GM10847 (cell line): ENCODE measurements around the gene TRIP4.

ENCODE experiments used
- POLR2A ChIP-seq: IDR thresholded peaks from 2 replicates; pipeline ENCODE4 v1.6.1; 2011; ENCODE audit not compliant: insufficient read length; ENCODE audit errors: extremely low read depth

Gene TRIP4

DNA sequence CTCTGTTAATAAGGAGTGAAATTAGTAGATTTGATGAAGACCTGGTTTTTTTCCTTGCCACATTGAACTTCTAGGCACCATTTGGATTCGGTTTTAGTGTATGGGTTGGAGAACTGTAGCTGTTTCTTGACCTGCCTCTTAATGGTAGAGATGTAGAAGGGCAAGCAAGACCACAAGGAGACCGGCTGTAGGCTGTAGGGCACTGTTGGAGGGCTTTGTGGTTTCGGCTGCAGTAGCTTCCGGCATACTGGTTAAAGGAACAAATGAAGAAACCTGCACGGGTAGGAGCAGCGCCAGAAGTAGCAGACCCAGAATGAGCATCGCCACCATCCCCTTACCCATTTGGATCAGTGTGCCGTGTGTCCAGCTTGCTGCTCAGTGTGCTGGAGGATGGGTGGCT is 14.3 kb upstream of the TRIP4 start:
- no peak for TF ChIP-seq POLR2A

- no peak for TF ChIP-seq POLR2A
Measured at GRCh38 chr15:64379216-64379960, 8.2 kb upstream of the TRIP4 start.

DNA sequence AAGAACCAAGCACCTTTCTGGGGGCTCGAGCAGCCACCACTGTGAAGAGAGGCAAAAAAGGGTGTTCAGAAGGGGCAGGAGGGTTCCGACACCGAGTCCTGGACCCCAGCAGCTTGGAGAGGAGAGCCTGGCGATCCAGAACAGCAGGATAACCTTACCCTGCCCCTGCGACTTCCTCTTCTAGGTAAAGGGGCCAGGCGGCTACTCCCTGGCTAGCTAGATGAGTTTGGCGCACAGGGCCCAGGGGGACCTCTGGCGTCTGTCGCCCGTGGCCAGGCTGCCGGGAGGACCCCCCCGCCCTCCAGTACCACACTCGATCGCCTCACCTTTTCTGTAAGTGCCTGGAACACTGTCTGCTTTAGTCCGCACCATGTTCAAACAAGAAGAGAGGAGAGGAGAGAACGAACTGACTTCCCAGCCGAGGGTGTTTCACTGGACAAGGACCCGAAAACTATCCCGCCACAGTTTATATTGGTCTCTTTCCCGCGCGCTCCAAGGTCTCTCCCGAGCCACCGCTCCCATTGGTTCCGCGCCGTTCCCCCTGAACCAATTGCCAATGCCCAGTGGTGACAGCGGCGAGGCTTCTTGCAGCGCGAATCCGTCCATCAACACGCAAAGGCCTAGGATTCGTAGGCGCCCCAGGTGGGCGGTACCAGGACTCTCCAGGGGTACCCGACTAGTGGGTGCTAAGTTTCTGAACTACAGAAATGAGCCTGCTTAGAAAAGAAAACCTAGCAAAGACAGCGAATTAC is 6.5 kb upstream of the TRIP4 start, which contains the start of gene PCLAF:
Gene PCLAF, minus strand, starts transcription at position 442 of the 752 bp plus-strand sequence. Its CDS starts 70 bp downstream, at position 372.
- peak; percentile 46 for TF ChIP-seq POLR2A

- TF ChIP-seq POLR2A, result no peak
Measured at GRCh38 chr15:64383760-64384159, 3.9 kb upstream of the TRIP4 start.

- TF ChIP-seq POLR2A, result no peak
Measured at GRCh38 chr15:64386291-64386690, 1.3 kb upstream of the TRIP4 start.

GRCh38 chr15:64389036-64389435 is 1.4 kb downstream of the TRIP4 start:
- no peak for TF ChIP-seq POLR2A

- no peak for TF ChIP-seq POLR2A
Measured at GRCh38 chr15:64396789-64397188, 9.2 kb downstream of the TRIP4 start.

GRCh38 chr15:64398575-64398974 is 10.9 kb downstream of the TRIP4 start:
- no peak for TF ChIP-seq POLR2A

- TF ChIP-seq POLR2A, result no peak
Measured at GRCh38 chr15:64400583-64400982, 12.9 kb downstream of the TRIP4 start.

DNA sequence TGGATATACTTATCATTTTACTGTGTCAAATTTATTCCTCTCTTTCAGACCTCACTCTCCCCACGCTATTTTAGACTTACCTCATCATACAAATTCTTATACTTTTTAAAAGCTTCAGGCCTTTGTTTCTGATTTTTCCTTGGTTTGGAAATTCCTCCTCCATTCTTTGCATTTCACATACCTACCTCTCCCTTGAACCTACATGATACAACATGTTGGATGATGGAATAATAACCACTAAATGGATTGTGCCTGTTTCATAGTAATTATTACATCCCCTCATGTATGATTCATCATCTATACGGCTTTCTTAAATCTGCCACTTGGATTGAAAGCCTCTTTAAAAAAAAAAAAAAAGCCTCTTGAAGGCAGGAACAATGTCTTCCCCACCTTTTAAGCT is 24.6 kb downstream of the TRIP4 start:
- TF ChIP-seq POLR2A, result no peak

DNA sequence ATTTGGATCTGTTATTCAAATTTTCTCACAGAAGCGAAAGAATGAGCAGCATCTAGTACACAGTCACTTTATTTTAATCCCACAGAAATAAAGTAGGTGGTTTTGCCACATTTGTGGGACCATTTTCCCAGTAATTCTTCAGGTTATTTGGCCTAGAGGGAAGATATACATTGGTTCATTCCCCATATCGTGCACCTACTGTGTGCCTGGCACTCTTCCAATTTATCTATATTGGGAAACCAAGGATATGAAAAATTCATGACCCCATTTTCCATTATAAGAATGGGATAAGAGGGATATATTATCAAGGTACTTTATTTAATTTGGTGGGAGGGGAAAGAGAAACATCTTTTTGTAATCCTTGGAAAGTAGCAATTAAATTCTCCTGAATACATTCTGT is 35.1 kb downstream of the TRIP4 start:
- TF ChIP-seq POLR2A, result no peak

DNA sequence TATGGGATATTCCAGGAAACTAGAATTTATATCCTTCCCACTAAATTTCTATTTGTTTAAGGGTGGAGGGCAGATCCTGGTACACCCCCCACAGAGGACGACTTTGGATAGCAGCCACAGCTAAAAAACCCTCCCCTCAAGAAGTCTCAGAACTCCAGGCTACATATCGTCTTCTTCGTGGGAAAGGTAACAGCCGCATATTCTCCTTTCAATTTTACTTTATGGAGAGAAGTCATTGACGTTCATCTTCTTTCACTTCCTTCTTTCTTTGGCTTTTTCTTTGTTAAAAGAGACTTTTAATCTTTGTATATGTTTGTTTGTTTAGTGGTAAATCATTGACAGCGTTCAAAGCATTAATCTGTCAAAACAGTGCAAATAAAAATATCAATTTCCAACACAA is 36.3 kb downstream of the TRIP4 start:
- TF ChIP-seq POLR2A, result no peak

GRCh38 chr15:64425221-64425620 is 37.6 kb downstream of the TRIP4 start:
- no peak for TF ChIP-seq POLR2A

DNA sequence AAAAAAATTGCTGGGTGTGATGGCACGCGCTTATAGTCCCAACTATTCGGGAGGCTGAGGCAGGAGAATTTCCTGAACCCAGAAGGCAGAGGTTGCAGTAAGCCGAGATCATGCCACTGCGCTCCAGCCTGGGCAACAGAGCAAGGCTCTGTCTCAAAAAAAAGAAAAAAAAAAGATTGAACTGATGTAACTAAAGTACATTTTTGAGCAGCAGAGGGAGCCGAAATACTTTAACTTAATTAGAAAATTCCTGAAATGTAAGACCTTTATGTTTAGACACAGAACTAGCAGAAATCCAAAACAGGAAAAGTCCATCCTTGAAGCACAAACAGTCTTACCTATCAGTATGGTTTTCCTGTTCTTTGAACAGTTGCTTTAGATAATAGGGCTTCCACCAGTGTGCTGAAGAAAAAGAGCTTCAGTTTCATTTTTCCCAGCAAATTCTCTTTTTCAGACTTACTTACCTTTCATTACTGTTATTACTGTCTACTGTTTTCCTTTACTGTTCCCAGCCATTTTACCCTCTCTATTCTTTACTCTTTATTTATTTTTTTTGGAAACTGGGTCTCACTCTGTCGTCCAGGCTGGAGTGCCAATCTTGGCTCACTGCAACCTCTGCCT is 39.3 kb downstream of the TRIP4 start:
- TF ChIP-seq POLR2A, result no peak

- no peak for TF ChIP-seq POLR2A
Measured at GRCh38 chr15:64429448-64429847, 41.8 kb downstream of the TRIP4 start.
